GM15510 (cell line): ENCODE measurements around the gene DDX60.

Source experiments
- POLR2A ChIP-seq: IDR thresholded peaks from 3 replicates; pipeline ENCODE4 v1.6.1; 2011; ENCODE audit warnings: borderline replicate concordance; ENCODE audit not compliant: insufficient read length; ENCODE audit errors: extremely low read depth

Gene DDX60

DNA sequence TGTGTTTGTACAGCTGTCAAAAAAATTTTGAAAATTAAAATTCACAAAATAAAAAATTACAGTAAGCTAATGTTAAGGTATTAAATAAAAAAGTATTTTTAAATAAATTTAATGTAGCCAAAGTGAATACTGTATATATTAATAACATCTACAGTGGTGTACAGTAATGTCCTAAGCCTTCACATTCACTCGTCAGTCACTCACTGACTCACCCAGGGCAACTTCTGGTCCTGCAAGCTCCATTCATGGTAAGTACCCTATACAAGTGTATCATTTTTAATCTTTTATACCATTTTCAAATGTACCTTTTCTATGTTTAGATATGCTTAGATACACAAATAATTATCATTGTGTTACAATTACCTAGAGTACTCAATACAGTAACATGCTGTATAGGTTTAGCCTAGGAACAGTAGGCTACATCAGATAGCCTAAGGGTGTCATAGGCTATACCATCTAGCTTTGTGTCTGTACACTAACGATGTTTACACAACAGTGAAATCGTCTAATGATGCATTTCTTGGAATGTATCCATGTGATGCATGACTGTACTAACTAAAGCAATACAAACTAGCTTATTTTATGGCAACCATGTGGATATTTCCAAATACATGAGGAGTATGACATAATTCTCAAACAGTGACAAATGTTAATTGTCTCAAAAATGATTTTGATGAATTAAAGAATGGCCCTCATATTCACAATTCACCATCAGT, 13.7 kb downstream of the DDX60 start:
- no peak for TF ChIP-seq POLR2A

DNA sequence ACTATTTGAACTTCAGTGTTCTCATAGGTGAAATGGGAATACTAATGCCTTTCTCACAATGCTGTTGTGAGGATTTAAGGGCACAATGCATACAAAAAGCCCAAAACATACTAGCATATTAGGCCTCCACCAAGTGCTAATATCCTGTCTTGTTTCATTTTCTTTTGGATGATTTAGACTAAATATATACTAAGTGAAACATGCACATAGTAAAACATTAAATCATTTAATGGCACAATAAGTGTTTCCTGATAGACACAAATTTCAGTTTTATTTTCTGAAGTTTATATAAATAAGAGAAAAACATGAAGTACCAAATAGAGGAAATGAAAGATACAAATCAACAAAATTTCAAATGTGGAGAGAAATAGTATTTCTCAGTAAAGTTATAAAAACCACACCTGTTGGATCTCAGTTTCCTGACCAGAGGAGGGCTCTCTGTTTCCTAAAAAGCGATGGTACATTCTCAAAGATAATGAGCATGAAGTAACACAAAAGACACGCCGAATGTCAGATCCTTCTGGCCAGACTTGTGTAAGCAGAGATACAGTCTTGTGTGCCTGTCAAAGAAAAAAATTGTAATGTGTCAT, 25.1 kb downstream of the DDX60 start:
- no peak for TF ChIP-seq POLR2A

- TF ChIP-seq POLR2A: no peak
Measured at GRCh38 chr4:168291242-168291641, 27.3 kb downstream of the DDX60 start.

GRCh38 chr4:168279556-168279955, 39.0 kb downstream of the DDX60 start:
- TF ChIP-seq POLR2A: no peak

- TF ChIP-seq POLR2A: no peak
Measured at GRCh38 chr4:168275836-168276235, 42.7 kb downstream of the DDX60 start.

- no peak for TF ChIP-seq POLR2A
Measured at GRCh38 chr4:168274871-168275270, 43.7 kb downstream of the DDX60 start.

- TF ChIP-seq POLR2A: no peak
Measured at GRCh38 chr4:168273838-168274237, 44.7 kb downstream of the DDX60 start.

DNA sequence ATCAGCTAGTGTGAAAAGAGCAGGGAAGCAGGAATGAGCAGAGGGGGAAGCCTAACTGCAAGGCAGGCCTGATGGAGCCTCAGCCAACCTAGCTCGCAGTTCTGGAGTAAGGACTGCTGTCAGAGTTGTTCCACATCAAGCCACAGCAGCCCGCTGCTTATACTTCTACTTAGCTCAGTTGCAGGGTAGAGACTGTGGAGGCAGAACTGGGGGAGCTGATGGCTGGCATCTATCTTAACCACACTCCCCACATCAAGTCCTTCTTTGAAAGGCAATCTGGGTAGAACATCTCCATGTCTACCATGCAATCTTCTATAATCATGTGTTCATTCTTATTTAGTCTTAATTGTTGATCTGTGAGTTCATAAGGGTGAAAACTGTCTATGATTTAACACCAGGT, 46.1 kb downstream of the DDX60 start:
- TF ChIP-seq POLR2A: no peak

- TF ChIP-seq POLR2A: no peak
Measured at GRCh38 chr4:168269896-168270295, 48.7 kb downstream of the DDX60 start.

- TF ChIP-seq POLR2A: no peak
Measured at GRCh38 chr4:168265327-168265726, 53.2 kb downstream of the DDX60 start.

- no peak for TF ChIP-seq POLR2A
Measured at GRCh38 chr4:168264903-168265302, 53.6 kb downstream of the DDX60 start.

- no peak for TF ChIP-seq POLR2A
Measured at GRCh38 chr4:168263039-168263438, 55.5 kb downstream of the DDX60 start.

- TF ChIP-seq POLR2A: no peak
Measured at GRCh38 chr4:168259096-168259495, 59.5 kb downstream of the DDX60 start.

- TF ChIP-seq POLR2A: no peak
Measured at GRCh38 chr4:168257768-168258167, 60.8 kb downstream of the DDX60 start.

DNA sequence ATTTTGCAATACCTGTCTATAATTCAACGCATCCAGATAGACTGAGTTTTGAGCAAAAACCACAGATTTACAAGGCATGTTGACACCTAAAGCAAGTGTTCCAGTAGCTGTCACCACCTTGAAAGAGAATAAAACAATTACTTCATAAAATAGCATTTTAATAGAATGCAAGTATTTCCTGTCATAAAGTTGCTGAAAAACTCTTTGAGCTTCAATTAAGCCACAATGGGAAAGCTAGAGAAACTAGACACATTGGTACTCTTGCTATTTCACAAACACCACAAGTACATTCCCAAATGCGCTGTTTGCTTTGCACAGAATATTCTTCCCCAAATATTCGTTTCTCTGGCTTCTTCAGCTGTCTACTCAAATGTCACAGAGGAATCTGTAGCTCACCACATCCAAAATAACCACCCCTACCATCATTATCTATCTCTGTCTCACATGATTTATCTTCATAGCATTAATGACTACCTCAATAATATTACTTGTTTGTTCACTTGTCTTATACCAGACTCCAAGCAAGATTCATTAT, 70.3 kb downstream of the DDX60 start:
- TF ChIP-seq POLR2A: no peak

- TF ChIP-seq POLR2A: no peak
Measured at GRCh38 chr4:168247603-168248002, 70.9 kb downstream of the DDX60 start.
